Coronary artery (tissue), 2 donors: ENCODE results near the gene LMBR1.
"Not testable (repeated sequence)": the region's sequence is repeated elsewhere in the genome, so short reads cannot be mapped to it uniquely, and the experiment has no call there.

Experiments
- DNase-seq: peaks from one replicate; pipeline ENCODE4 v3.0.0-alpha.2; 2017; ENCODE audit warnings: low spot score
- H3K27ac ChIP-seq, 2 donors: fragments of 200-600 bp; sonication (generic); one replicate each; pipeline ENCODE4 v1.5.1; 2016 to 2019
- H3K4me3 ChIP-seq: fragments of 200-600 bp; sonication (generic); 2 replicates; pipeline ENCODE4 v1.5.1; 2016; ENCODE audit warnings: mild to moderate bottlenecking, moderate library complexity
- TF ChIP-seq, protein P1 (sequence below): fragments of 200-600 bp; sonication (generic); IDR thresholded peaks from one replicate; pipeline ENCODE4 v1.5.1; 2019; ENCODE audit warnings: antibody characterized with exemption

Gene LMBR1

DNA sequence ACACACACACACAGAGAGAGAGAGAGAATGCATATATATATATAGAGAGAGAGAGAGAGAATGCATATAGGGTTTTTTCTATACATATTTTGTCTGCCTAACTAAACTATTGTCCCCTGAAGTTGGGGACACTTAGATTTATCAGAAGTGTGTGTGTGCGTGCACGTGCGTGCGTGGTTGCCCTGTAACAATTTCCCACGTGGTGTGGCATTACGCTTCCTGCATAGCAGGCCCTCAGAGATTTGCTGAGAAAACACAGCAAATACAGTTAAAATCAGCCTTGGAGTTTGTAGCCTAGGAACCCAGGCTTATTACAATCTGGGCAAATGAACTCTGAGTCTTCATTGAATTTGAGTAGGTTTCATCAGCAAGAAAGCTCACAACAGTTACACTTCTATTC is 237.7 kb downstream of the LMBR1 start:
- TF ChIP-seq, protein P1, sequence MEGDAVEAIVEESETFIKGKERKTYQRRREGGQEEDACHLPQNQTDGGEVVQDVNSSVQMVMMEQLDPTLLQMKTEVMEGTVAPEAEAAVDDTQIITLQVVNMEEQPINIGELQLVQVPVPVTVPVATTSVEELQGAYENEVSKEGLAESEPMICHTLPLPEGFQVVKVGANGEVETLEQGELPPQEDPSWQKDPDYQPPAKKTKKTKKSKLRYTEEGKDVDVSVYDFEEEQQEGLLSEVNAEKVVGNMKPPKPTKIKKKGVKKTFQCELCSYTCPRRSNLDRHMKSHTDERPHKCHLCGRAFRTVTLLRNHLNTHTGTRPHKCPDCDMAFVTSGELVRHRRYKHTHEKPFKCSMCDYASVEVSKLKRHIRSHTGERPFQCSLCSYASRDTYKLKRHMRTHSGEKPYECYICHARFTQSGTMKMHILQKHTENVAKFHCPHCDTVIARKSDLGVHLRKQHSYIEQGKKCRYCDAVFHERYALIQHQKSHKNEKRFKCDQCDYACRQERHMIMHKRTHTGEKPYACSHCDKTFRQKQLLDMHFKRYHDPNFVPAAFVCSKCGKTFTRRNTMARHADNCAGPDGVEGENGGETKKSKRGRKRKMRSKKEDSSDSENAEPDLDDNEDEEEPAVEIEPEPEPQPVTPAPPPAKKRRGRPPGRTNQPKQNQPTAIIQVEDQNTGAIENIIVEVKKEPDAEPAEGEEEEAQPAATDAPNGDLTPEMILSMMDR = no peak
- Histone ChIP-seq H3K27ac (no peak overlapping the region), H3K4me3 (no peak overlapping the region)
- DNase-seq = no peak

DNA sequence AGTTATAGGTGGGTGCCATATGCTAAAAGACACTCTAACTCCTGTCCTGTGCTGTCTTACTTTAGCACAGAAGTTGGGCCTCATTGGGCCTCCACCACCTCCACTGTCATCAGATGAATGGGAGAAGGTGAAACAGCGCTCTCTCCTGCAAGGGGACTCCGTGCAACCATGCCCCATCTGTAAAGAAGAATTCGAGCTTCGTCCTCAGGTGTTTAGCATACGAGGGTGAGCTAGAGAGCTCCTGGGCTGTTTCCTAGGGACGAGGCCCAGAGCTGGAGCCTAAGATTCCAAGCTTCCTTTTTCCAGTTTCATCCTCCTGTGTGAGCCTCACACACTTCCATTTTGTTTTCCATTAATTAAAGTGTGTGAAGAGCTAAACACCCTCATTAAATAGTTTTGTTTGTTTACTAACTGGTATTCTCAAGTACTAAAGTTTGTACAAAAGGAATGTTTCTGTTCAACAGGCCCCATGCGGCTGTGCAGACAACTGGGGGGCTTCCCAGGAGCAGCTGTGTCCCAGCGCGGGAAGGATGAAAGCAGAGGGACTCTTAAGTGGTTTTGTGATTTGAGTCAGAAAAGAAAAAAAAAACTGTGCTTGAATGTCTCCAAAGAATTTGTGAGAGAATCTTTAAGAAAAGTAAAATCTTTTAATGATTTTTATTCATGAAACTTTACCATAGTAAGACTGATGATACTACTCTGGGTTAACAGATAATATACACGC is 238.3 kb downstream of the LMBR1 start:
- TF ChIP-seq, protein P1 = no peak
- no peak overlapping the region for H3K27ac ChIP-seq
- no peak for DNase-seq
- H3K4me3 ChIP-seq = no peak overlapping the region

DNA sequence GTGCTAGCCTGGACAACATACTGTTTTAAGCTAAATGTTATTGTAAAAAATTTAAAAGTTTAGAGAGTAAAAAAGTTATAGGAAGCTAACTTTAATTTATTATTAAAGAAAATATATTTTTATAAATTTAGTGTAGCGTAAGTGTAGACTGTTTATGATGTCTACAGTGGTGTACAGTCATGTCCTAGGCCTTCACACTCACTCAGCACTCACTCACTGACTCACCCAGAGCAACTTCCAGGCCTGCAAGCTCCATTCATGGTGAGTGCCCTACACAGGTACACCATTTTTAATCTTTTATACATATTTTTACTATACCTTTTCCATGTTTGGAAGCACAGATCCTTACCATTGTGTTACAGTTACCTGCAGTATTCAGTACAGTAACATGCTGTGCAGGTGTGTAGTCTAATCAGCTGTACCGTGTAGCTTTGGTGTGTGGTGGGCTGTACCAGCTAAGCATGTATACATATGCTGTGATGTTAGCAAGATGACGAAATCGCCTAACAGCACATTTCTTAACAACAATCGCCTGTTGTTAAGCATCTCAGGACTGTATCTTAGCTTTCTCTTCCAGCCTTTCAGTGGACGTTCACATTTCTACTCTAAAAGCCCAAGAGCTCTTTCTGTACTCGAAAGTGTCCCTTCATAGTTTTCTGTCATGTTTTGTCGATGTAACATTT is 240.0 kb downstream of the LMBR1 start:
- Histone ChIP-seq H3K4me3 (no peak overlapping the region), H3K27ac (no peak overlapping the region)
- no peak for DNase-seq
- TF ChIP-seq, protein P1 = no peak

DNA sequence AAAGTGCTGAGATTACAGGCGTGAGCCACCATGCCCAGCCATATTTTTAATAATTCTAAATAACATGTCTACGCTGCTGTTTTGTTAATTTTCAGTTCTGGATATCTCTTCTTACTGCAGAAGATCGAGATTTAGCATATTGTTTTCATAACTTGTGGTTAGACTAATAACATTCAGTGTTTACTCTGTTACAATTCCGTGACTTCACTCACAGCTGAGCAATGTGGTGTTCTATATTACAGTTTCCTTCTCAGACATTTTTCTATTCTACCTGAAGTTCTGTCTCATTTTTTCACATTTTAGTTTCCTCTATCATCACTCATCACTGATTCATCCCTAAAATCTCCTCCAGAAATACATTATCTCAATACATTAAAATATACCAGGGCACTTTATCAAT is 241.5 kb downstream of the LMBR1 start:
- no peak for DNase-seq
- no peak overlapping the region for H3K4me3 ChIP-seq
- H3K27ac ChIP-seq = no peak overlapping the region
- TF ChIP-seq, protein P1 = no peak

GRCh38 chr7:156650042-156650441 is 242.9 kb downstream of the LMBR1 start:
- H3K27ac ChIP-seq = no peak overlapping the region
- no peak overlapping the region for H3K4me3 ChIP-seq
- TF ChIP-seq, protein P1 = no peak
- DNase-seq = no peak

DNA sequence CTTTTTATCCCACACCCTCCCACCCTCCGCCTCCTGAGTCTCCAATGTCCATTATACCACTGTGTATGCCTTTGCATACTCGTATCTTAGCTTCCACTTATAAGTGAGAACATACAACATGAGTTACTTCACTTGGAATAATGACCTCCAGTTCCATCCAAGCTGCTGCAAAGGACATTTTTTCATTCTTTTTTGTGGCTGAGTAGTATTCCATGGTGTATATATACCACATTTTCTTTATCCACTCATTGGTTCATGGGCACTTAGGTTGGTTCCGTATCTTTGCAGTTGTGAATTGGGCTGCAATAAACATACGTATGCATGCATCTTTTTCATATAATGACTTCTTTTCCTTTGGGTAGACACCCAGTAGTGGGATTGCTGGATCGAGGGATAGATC is 245.7 kb downstream of the LMBR1 start:
- not testable (repeated sequence) for H3K4me3 ChIP-seq, H3K27ac ChIP-seq, DNase-seq

DNA sequence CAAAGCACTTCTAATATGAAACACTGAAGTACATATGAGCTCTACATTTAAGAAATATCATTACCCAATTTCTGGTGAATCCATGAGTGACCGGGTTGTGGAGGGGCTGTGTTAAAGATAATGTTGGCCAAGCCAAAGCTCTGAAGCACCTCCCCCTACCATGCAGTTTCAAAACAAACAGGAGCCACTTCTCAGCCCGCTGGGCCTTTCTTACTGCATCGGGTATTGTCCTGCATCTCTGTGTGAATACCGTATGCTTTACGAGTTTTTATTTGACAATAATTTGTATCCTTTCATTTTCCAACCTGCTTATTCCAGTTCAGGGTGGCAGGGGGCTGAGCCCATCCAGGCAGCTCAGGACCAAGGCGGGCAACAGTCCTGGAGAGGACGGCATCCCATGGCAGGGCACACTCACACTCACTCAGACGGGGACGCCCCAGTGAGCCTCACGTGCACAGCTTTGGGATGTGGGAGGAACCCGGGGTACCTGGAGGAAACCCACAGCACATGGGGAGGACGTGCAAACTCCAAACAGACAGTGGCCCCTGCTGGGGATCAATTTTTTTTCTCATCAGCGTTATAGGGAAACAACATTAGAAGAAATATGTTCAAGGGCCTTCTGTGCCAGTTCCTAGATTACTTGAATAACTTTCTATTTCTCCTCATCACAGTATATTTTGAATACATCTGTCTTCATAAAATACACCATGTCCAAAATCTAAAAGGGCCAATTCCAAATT is 250.5 kb downstream of the LMBR1 start:
- Histone ChIP-seq H3K27ac (no peak overlapping the region), H3K4me3 (no peak overlapping the region)
- DNase-seq = no peak
- TF ChIP-seq, protein P1 = no peak
